BLaER1 treated with 17β-estradiol and CSF1 and Interleukin-3, amounts not matched to agents 10 nM and 100 nM (cell line): ENCODE measurements around the gene TMEM253.

Experiments used
- H3K27ac ChIP-seq, 11 experiments: shearing (Covaris generic); formaldehyde crosslinking; 2 replicates each; pipeline ENCODE4 v1.8.1; 2022
- H3K27me3 ChIP-seq, 11 experiments: shearing (Covaris generic); formaldehyde crosslinking; 2 replicates each; pipeline ENCODE4 v1.8.1; 2022
- H3K36me3 ChIP-seq, 11 experiments: shearing (Covaris generic); formaldehyde crosslinking; 2 replicates each; pipeline ENCODE4 v1.8.1; 2022
- H3K4me1 ChIP-seq, 10 experiments: shearing (Covaris generic); formaldehyde crosslinking; 2 replicates each; pipeline ENCODE4 v1.8.1; 2022
- H3K4me2 ChIP-seq, 11 experiments: shearing (Covaris generic); formaldehyde crosslinking; 2 replicates each; pipeline ENCODE4 v1.8.1; 2022
- H3K4me3 ChIP-seq, 10 experiments: shearing (Covaris generic); formaldehyde crosslinking; 2 replicates each; pipeline ENCODE4 v1.8.1; 2022
- H3K9ac ChIP-seq, 11 experiments: shearing (Covaris generic); formaldehyde crosslinking; 2 replicates each; pipeline ENCODE4 v1.8.1; 2022
- H3K9me3 ChIP-seq, 11 experiments: shearing (Covaris generic); formaldehyde crosslinking; replicated peaks in 1 of 11; 2 replicates each; pipeline ENCODE4 v1.8.1; 2022
- H4K20me1 ChIP-seq, 11 experiments: shearing (Covaris generic); formaldehyde crosslinking; 2 replicates each; pipeline ENCODE4 v1.8.1; 2022
- Cebpa-rat ChIP-seq, 11 experiments: shearing (Covaris generic); IDR thresholded peaks; 2 replicates each; pipeline ENCODE4 v1.8.1; 2022

TMEM253 gene

DNA sequence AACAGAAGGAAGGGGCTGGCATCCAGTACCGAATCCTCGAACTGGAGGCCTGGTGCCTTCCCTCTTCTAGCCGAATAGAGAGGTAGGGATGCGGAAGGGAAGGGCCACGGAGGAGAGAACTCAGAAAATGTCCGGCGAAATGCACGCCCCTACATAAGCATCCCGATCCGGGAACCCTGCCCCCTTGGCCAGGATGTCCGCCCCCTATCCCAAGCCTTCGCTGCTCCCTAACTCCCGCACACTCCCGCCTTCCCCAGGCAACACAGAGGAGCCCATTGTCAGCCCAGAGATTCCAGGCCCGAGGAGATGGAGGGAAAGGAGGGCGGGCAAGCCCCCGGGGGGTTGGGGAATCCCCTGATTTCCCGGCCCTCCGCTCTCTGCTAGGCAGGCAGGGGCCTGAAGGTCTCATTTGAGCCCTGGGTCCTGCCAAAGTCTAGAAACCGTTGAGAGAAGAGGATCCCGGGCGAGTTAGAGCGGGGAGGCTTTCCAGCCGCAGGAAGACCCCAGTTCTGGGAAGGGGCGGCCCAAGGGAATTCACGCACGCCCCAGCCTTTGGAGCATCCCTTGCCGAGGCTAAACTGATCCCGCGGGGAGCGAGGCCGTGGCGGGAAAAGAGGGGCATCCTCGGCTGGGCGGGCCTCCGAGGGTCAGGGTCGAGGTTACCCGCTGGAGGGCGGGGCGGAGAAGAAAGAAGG lies 31.3 kb upstream of the TMEM253 start:
- peaks cover 0 to 17% (median 7%) of the 10 kb centered on the region in 11 experiments; a peak in 14 of 22 replicates for H3K36me3 ChIP-seq
- peaks cover 10 to 22% (median 18%) of the 10 kb centered on the region in 11 experiments; a peak in 21 of 22 replicates for H3K27me3 ChIP-seq
- no peaks in the 10 kb centered on the region for H3K9me3 ChIP-seq
- H3K4me2 ChIP-seq = peak overlapping the region; percentile 88 to 99 (median 98)
- peak overlapping the region; percentile 71 to 87 (median 78) for H3K4me3 ChIP-seq
- peaks cover 41 to 54% (median 48%) of the 10 kb centered on the region in 10 experiments for H3K4me1 ChIP-seq
- peak overlapping the region; percentile 84 to 90 (median 86) for H3K9ac ChIP-seq
- H4K20me1 ChIP-seq = peaks cover 0 to 14% (median 0%) of the 10 kb centered on the region in 11 experiments; a peak in 5 of 22 replicates
- no peak for TF ChIP-seq Cebpa-rat (IDR thresholded peaks at IDR 0.05)
- H3K27ac ChIP-seq = peak overlapping the region in 10 of 11 experiments; percentile 83 to 97 (median 92); a peak in 19 of 22 replicates

DNA sequence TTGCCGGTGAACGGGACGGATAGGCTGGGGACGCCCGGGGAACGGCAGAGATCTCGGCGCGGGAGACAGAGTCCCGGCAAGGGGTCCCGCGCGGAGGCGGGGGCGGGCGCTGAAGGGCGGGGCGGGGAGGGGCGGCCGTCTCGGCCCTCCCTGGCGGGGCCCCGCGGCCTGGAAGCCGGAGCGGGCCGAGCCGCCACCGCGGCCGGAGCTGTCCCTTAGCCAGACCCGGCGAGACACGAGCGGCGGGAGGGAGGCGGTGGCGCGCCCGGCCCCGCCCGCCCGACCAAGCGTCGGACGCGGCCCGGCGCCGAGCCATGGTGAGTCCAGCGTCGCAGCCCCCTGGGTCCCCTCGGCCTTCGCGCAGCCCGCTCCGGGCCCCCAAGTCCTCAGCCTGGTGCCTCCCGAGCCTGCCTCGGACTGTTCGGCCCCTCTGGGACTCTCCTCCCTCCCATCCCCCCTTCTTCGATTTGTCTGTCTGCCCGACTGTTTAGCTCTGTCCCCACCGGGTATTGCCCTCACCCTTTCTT lies 30.7 kb upstream of the TMEM253 start, which contains the start of gene ARHGEF40:
Gene ARHGEF40 (plus strand): TSS at position 222 of the 527 bp plus-strand sequence. CDS start 93 bp downstream, at position 315.
- Histone ChIP-seq H3K9ac (peak within 1 kb of the TSS; percentile 84 to 90 (median 86)), H4K20me1 (peaks cover 0 to 14% (median 0%) of the 10 kb centered on the region in 11 experiments; a peak in 5 of 22 replicates), H3K4me2 (peak within 1 kb of the TSS; percentile 88 to 99 (median 98)), H3K4me1 (peaks cover 41 to 59% (median 51%) of the 10 kb centered on the region in 10 experiments), H3K9me3 (no peaks in the 10 kb centered on the region), H3K27me3 (peaks cover 10 to 22% (median 18%) of the 10 kb centered on the region in 11 experiments; a peak in 21 of 22 replicates), H3K27ac (peak within 1 kb of the TSS; percentile 69 to 97 (median 92)), H3K36me3 (peaks cover 0 to 23% (median 12%) of the 10 kb centered on the region in 11 experiments; a peak in 16 of 22 replicates), H3K4me3 (peak within 1 kb of the TSS; percentile 71 to 87 (median 78))
- no peak for TF ChIP-seq Cebpa-rat (IDR thresholded peaks at IDR 0.05)

- H3K27ac ChIP-seq = peak overlapping the region; percentile 69 to 97 (median 92)
- peak overlapping the region; percentile 84 to 90 (median 86) for H3K9ac ChIP-seq
- peak overlapping the region; percentile 71 to 87 (median 78) for H3K4me3 ChIP-seq
Measured at GRCh38 chr14:21070610-21071224, 30.1 kb upstream of the TMEM253 start.

GRCh38 chr14:21071225-21072030 lies 29.4 kb upstream of the TMEM253 start:
- peak overlapping the region; percentile 71 to 87 (median 78) for H3K4me3 ChIP-seq
- peak overlapping the region; percentile 88 to 99 (median 98) for H3K4me2 ChIP-seq
- H4K20me1 ChIP-seq = peaks cover 0 to 15% (median 0%) of the 10 kb centered on the region in 11 experiments; a peak in 5 of 22 replicates
- peaks cover 4 to 36% (median 25%) of the 10 kb centered on the region in 11 experiments; a peak in 21 of 22 replicates for H3K36me3 ChIP-seq
- no peaks in the 10 kb centered on the region for H3K9me3 ChIP-seq
- peaks cover 41 to 59% (median 51%) of the 10 kb centered on the region in 10 experiments for H3K4me1 ChIP-seq
- no peak for TF ChIP-seq Cebpa-rat (IDR thresholded peaks at IDR 0.05)
- peak overlapping the region; percentile 84 to 90 (median 86) for H3K9ac ChIP-seq
- peak overlapping the region; percentile 69 to 97 (median 92) for H3K27ac ChIP-seq
- H3K27me3 ChIP-seq = peaks cover 10 to 22% (median 18%) of the 10 kb centered on the region in 11 experiments; a peak in 21 of 22 replicates

More at GRCh38 chr14:21070610-21071224, 30.1 kb upstream of the TMEM253 start:
- Histone ChIP-seq H4K20me1 (peaks cover 0 to 15% (median 0%) of the 10 kb centered on the region in 11 experiments; a peak in 5 of 22 replicates), H3K4me2 (peak overlapping the region; percentile 88 to 99 (median 98)), H3K9me3 (no peaks in the 10 kb centered on the region), H3K36me3 (peaks cover 0 to 29% (median 18%) of the 10 kb centered on the region in 11 experiments; a peak in 19 of 22 replicates), H3K27me3 (peaks cover 10 to 22% (median 18%) of the 10 kb centered on the region in 11 experiments; a peak in 21 of 22 replicates), H3K4me1 (peaks cover 41 to 59% (median 51%) of the 10 kb centered on the region in 10 experiments)
- no peak for TF ChIP-seq Cebpa-rat (IDR thresholded peaks at IDR 0.05)

DNA sequence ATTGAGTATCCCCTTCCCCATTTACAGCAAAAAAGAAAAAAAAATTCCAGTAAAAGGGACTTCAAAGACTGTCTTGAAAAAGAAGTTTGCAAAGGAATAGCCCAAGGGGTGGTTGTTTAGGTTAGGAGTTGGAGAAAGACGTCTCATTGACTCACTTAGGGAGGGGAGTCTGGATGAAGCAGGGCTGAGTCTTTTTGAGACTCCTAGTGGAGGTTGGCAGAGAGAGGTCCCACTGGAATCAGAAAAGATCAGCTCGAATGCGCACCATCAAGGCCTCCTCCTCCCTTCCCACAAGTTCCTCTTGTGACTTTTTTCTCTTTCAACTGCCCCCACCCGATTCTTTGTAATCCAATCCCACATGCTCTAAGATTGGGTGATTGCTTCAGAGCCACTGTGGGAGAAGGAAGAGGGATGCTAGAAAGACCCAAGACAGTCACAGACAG lies 28.8 kb upstream of the TMEM253 start:
- H3K27me3 ChIP-seq = peaks cover 10 to 22% (median 18%) of the 10 kb centered on the region in 11 experiments; a peak in 21 of 22 replicates
- peak overlapping the region; percentile 88 to 99 (median 98) for H3K4me2 ChIP-seq
- peak in 8 of 11 experiments; percentile 38 to 71 (median 62); a peak in 13 of 22 replicates for TF ChIP-seq Cebpa-rat (IDR thresholded peaks at IDR 0.05)
- peak overlapping the region; percentile 48 to 97 (median 92) for H3K27ac ChIP-seq
- H4K20me1 ChIP-seq = peaks cover 0 to 15% (median 0%) of the 10 kb centered on the region in 11 experiments; a peak in 5 of 22 replicates
- peak overlapping the region; percentile 75 to 90 (median 85); a peak in 21 of 22 replicates for H3K9ac ChIP-seq
- H3K36me3 ChIP-seq = peaks cover 10 to 42% (median 31%) of the 10 kb centered on the region in 11 experiments; a peak in 21 of 22 replicates
- peak overlapping the region; percentile 71 to 87 (median 78) for H3K4me3 ChIP-seq
- H3K9me3 ChIP-seq = no peaks in the 10 kb centered on the region
- peaks cover 41 to 59% (median 51%) of the 10 kb centered on the region in 10 experiments for H3K4me1 ChIP-seq

GRCh38 chr14:21072781-21073339 lies 28.0 kb upstream of the TMEM253 start:
- no peaks in the 10 kb centered on the region for H3K9me3 ChIP-seq
- peaks cover 10 to 22% (median 18%) of the 10 kb centered on the region in 11 experiments; a peak in 21 of 22 replicates for H3K27me3 ChIP-seq
- H4K20me1 ChIP-seq = peaks cover 0 to 15% (median 0%) of the 10 kb centered on the region in 11 experiments; a peak in 5 of 22 replicates
- H3K9ac ChIP-seq = peak overlapping the region; percentile 2 to 90 (median 85); a peak in 20 of 22 replicates
- H3K4me3 ChIP-seq = peak overlapping the region in 8 of 10 experiments; percentile 71 to 87 (median 78); a peak in 14 of 20 replicates
- no peak for TF ChIP-seq Cebpa-rat (IDR thresholded peaks at IDR 0.05)
- peak overlapping the region; percentile 88 to 99 (median 98) for H3K4me2 ChIP-seq
- H3K27ac ChIP-seq = peak overlapping the region in 10 of 11 experiments; percentile 83 to 97 (median 92); a peak in 20 of 22 replicates
- H3K4me1 ChIP-seq = peaks cover 45 to 61% (median 56%) of the 10 kb centered on the region in 10 experiments
- peaks cover 10 to 50% (median 36%) of the 10 kb centered on the region in 11 experiments; a peak in 21 of 22 replicates for H3K36me3 ChIP-seq

DNA sequence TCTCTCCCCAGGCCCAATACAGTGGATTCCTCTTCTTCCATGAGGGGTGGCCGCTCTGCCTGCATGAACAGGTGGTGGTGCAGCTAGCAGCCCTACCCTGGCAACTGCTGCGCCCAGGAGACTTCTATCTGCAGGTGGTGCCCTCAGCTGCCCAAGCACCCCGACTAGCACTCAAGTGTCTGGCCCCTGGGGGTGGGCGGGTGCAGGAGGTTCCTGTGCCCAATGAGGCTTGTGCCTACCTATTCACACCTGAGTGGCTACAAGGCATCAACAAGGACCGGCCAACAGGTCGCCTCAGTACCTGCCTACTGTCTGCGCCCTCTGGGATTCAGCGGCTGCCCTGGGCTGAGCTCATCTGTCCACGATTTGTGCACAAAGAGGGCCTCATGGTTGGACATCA lies 26.9 kb upstream of the TMEM253 start:
- Histone ChIP-seq H3K4me2 (peak overlapping the region; percentile 88 to 99 (median 98); a peak in 21 of 22 replicates), H3K4me1 (peaks cover 39 to 65% (median 54%) of the 10 kb centered on the region in 10 experiments), H3K27me3 (peaks cover 7 to 14% (median 10%) of the 10 kb centered on the region in 11 experiments; a peak in 21 of 22 replicates), H3K9me3 (no peaks in the 10 kb centered on the region), H3K36me3 (peaks cover 18 to 61% (median 47%) of the 10 kb centered on the region in 11 experiments; a peak in 21 of 22 replicates), H3K9ac (peak overlapping the region in 1 of 11 experiments; percentile 11; a peak in 1 of 22 replicates), H3K27ac (peak overlapping the region in 7 of 11 experiments; percentile 6 to 97 (median 92); a peak in 10 of 22 replicates), H4K20me1 (peaks cover 0 to 23% (median 0%) of the 10 kb centered on the region in 11 experiments; a peak in 8 of 22 replicates), H3K4me3 (no peak overlapping the region)
- TF ChIP-seq Cebpa-rat (IDR thresholded peaks at IDR 0.05) = no peak
